ENCODE results near the gene CYP3A5.

CYP3A5 gene

DNA sequence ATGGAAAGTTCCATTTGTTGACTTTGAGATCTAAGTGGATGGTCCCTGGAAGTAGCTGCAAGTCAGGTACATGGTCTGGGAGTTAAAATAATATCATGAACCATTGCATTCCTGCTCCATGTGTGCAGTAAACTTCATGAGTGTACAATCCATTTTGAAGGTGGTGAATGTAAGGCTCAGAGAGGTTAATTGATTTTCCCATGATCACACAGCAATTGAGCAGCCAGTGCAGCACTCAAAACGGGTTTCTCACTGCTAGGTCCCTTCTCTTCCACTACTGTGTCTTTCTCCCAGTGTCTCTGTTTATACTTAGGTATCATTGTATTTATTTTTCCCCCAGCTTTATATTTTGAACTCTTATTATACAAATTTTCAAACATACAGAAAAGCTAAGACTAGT lies 53.1 kb downstream of the CYP3A5 start:
- Histone ChIP-seq H4K8ac (ENCODE audit: low read depth, low read length) (no peak overlapping the region), H3K4ac (ENCODE audit: low read length) (no peak overlapping the region), H3K18ac (ENCODE audit: low read length) (no peak overlapping the region), H3K9ac (ENCODE audit: low read depth, low read length, poor library complexity) (no peak overlapping the region), H3K79me1 (ENCODE audit: low read depth, low read length) (peaks cover 2% of the 10 kb centered on the region), H2BK12ac (ENCODE audit: low read length) (no peak overlapping the region), H3K4me3 (ENCODE audit: low read length in 2 of 2) (no peak overlapping the region), H3K36me3 (replicated peaks in 1 of 2; ENCODE audit: control insufficient read depth in 2 of 2, insufficient read depth in 2 of 2, low read length in 2 of 2) (peaks cover 60 to 99% of the 10 kb centered on the region in 2 donors), H3K27ac (replicated peaks; ENCODE audit: low read length) (no peak overlapping the region), H2AK5ac (ENCODE audit: low read depth, low read length) (no peak overlapping the region), H3K27me3 (ENCODE audit: control insufficient read depth in 3 of 3, insufficient read depth in 3 of 3, low read depth in 1 of 3, low read length in 3 of 3) (no peaks in the 10 kb centered on the region), H2BK5ac (ENCODE audit: low read length) (no peak overlapping the region), H3K23ac (ENCODE audit: low read depth, low read length, poor library complexity) (no peak overlapping the region), H3K4me1 (ENCODE audit: control insufficient read depth in 2 of 2, insufficient read depth in 1 of 2, low read depth in 1 of 2, low read length in 2 of 2) (peaks cover 0 to 1% of the 10 kb centered on the region in 2 donors), H2BK120ac (ENCODE audit: low read depth, low read length) (no peak overlapping the region), H3K4me2 (ENCODE audit: insufficient read depth, low read length, poor library complexity, severe bottlenecking) (no peak overlapping the region), H3K14ac (ENCODE audit: low read length) (no peak overlapping the region), H4K91ac (ENCODE audit: low read depth, low read length, poor library complexity) (no peak overlapping the region), H2BK15ac (ENCODE audit: low read length) (no peak overlapping the region), H3K9me3 (replicated peaks in 1 of 2; ENCODE audit: control insufficient read depth in 2 of 2, insufficient read depth in 1 of 2, low read depth in 1 of 2, low read length in 2 of 2) (no peaks in the 10 kb centered on the region), H2AFZ (ENCODE audit: low read length) (no peak overlapping the region)
- no CpG with 5 or more reads among the region's 1 CpG for WGBS, 2 donors (ENCODE audit: extremely low coverage in 2 of 2, insufficient read length in 2 of 2, insufficient replicate concordance in 1 of 2)
- no peak for DNase-seq (ENCODE audit: low spot score)

DNA sequence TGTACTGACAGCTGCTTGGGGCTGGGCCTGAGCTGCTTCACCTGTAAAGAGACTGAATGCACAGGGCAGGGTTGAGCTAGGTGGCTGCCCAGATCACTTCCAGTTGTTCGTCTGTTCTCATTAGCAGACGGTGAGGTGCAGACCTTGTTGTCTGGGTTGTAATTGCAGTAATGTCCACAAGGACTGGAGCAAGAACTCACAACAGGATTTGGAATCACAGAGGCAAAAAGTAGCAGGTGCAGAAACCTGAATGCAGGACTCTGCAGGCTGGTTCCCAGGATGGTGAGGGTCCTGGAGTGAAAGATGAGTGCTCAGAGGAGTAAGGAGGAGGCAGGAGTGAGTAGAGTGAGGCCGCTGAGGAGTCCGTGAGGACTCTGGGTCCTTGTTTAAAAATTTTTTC lies 53.8 kb downstream of the CYP3A5 start:
- Histone ChIP-seq H4K91ac (ENCODE audit: low read depth, low read length, poor library complexity) (no peak overlapping the region), H3K4me2 (ENCODE audit: insufficient read depth, low read length, poor library complexity, severe bottlenecking) (no peak overlapping the region), H3K18ac (ENCODE audit: low read length) (no peak overlapping the region), H3K36me3 (replicated peaks in 1 of 2; ENCODE audit: control insufficient read depth in 2 of 2, insufficient read depth in 2 of 2, low read length in 2 of 2) (peaks cover 62 to 99% of the 10 kb centered on the region in 2 donors), H4K8ac (ENCODE audit: low read depth, low read length) (no peak overlapping the region), H2BK15ac (ENCODE audit: low read length) (no peak overlapping the region), H3K4me3 (ENCODE audit: low read length in 2 of 2) (no peak overlapping the region), H3K79me1 (ENCODE audit: low read depth, low read length) (peaks cover 2% of the 10 kb centered on the region), H2BK5ac (ENCODE audit: low read length) (no peak overlapping the region), H2AK5ac (ENCODE audit: low read depth, low read length) (no peak overlapping the region), H2BK120ac (ENCODE audit: low read depth, low read length) (no peak overlapping the region), H3K9ac (ENCODE audit: low read depth, low read length, poor library complexity) (no peak overlapping the region), H2AFZ (ENCODE audit: low read length) (no peak overlapping the region), H3K9me3 (replicated peaks in 1 of 2; ENCODE audit: control insufficient read depth in 2 of 2, insufficient read depth in 1 of 2, low read depth in 1 of 2, low read length in 2 of 2) (no peaks in the 10 kb centered on the region), H3K27ac (replicated peaks; ENCODE audit: low read length) (no peak overlapping the region), H3K23ac (ENCODE audit: low read depth, low read length, poor library complexity) (no peak overlapping the region), H3K14ac (ENCODE audit: low read length) (no peak overlapping the region), H3K4ac (ENCODE audit: low read length) (no peak overlapping the region), H2BK12ac (ENCODE audit: low read length) (no peak overlapping the region), H3K27me3 (ENCODE audit: control insufficient read depth in 3 of 3, insufficient read depth in 3 of 3, low read depth in 1 of 3, low read length in 3 of 3) (no peaks in the 10 kb centered on the region), H3K4me1 (ENCODE audit: control insufficient read depth in 2 of 2, insufficient read depth in 1 of 2, low read depth in 1 of 2, low read length in 2 of 2) (peaks cover 0 to under 1% of the 10 kb centered on the region in 2 donors)
- WGBS, 2 donors (ENCODE audit: extremely low coverage in 2 of 2, insufficient read length in 2 of 2, insufficient replicate concordance in 1 of 2), result no CpG with 5 or more reads among the region's 4 CpGs
- no peak for DNase-seq (ENCODE audit: low spot score)

DNA sequence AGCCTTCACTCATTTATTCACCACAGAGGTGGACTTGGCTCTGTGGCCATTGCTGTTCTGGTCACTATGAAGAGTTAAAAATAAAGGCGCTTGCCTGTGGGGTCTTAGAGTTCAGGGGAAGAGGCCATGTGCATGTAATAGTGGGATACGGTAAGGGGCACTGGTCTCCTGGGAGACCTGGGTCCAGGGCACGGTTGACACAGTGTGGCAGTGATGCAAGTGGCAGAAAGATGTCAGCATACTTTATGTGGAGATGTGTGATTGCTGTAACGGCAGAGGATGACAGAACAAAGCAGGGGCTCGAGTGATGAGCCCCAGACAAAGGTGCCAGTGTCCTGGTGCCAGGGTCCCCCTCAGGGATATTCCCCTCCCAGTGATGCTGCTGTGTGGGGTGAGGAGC lies 54.5 kb downstream of the CYP3A5 start:
- H2AFZ ChIP-seq (ENCODE audit: low read length), result no peak overlapping the region
- WGBS, 2 donors (ENCODE audit: extremely low coverage in 2 of 2, insufficient read length in 2 of 2, insufficient replicate concordance in 1 of 2), result no CpG with 5 or more reads among the region's 5 CpGs
- H3K27me3 ChIP-seq (ENCODE audit: control insufficient read depth in 3 of 3, insufficient read depth in 3 of 3, low read depth in 1 of 3, low read length in 3 of 3), result no peaks in the 10 kb centered on the region
- H2BK5ac ChIP-seq (ENCODE audit: low read length), result no peak overlapping the region
- H3K79me1 ChIP-seq (ENCODE audit: low read depth, low read length), result peaks cover 2% of the 10 kb centered on the region
- no peak overlapping the region for H2BK15ac ChIP-seq (ENCODE audit: low read length)
- H3K36me3 ChIP-seq (replicated peaks in 1 of 2; ENCODE audit: control insufficient read depth in 2 of 2, insufficient read depth in 2 of 2, low read length in 2 of 2), result peaks cover 59 to 99% of the 10 kb centered on the region in 2 donors
- no peak overlapping the region for H2BK120ac ChIP-seq (ENCODE audit: low read depth, low read length)
- H3K4me3 ChIP-seq (ENCODE audit: low read length in 2 of 2), result no peak overlapping the region
- no peak overlapping the region for H4K91ac ChIP-seq (ENCODE audit: low read depth, low read length, poor library complexity)
- H3K18ac ChIP-seq (ENCODE audit: low read length), result no peak overlapping the region
- H3K4ac ChIP-seq (ENCODE audit: low read length), result no peak overlapping the region
- H3K9me3 ChIP-seq (replicated peaks in 1 of 2; ENCODE audit: control insufficient read depth in 2 of 2, insufficient read depth in 1 of 2, low read depth in 1 of 2, low read length in 2 of 2), result no peaks in the 10 kb centered on the region
- no peak overlapping the region for H4K8ac ChIP-seq (ENCODE audit: low read depth, low read length)
- H3K9ac ChIP-seq (ENCODE audit: low read depth, low read length, poor library complexity), result no peak overlapping the region
- no peak overlapping the region for H3K4me2 ChIP-seq (ENCODE audit: insufficient read depth, low read length, poor library complexity, severe bottlenecking)
- no peak overlapping the region for H3K14ac ChIP-seq (ENCODE audit: low read length)
- H2AK5ac ChIP-seq (ENCODE audit: low read depth, low read length), result no peak overlapping the region
- no peaks in the 10 kb centered on the region for H3K4me1 ChIP-seq (ENCODE audit: control insufficient read depth in 2 of 2, insufficient read depth in 1 of 2, low read depth in 1 of 2, low read length in 2 of 2)
- H2BK12ac ChIP-seq (ENCODE audit: low read length), result no peak overlapping the region
- no peak for DNase-seq (ENCODE audit: low spot score)
- no peak overlapping the region for H3K23ac ChIP-seq (ENCODE audit: low read depth, low read length, poor library complexity)
- H3K27ac ChIP-seq (replicated peaks; ENCODE audit: low read length), result no peak overlapping the region

GRCh38 chr7:99624484-99624883 lies 55.3 kb downstream of the CYP3A5 start:
- no peak overlapping the region for H3K4me3 ChIP-seq (ENCODE audit: low read length in 2 of 2)
- H3K9me3 ChIP-seq (replicated peaks in 1 of 2; ENCODE audit: control insufficient read depth in 2 of 2, insufficient read depth in 1 of 2, low read depth in 1 of 2, low read length in 2 of 2), result no peaks in the 10 kb centered on the region
- no peak overlapping the region for H3K23ac ChIP-seq (ENCODE audit: low read depth, low read length, poor library complexity)
- H2BK12ac ChIP-seq (ENCODE audit: low read length), result no peak overlapping the region
- no peak overlapping the region for H3K4me2 ChIP-seq (ENCODE audit: insufficient read depth, low read length, poor library complexity, severe bottlenecking)
- no peak overlapping the region for H4K91ac ChIP-seq (ENCODE audit: low read depth, low read length, poor library complexity)
- H3K9ac ChIP-seq (ENCODE audit: low read depth, low read length, poor library complexity), result peak overlapping the region; percentile 39
- H2BK15ac ChIP-seq (ENCODE audit: low read length), result no peak overlapping the region
- WGBS, 2 donors (ENCODE audit: extremely low coverage in 2 of 2, insufficient read length in 2 of 2, insufficient replicate concordance in 1 of 2), result no CpG with 5 or more reads among the region's 16 CpGs
- DNase-seq (ENCODE audit: low spot score), result no peak
- H4K8ac ChIP-seq (ENCODE audit: low read depth, low read length), result no peak overlapping the region
- H2BK5ac ChIP-seq (ENCODE audit: low read length), result no peak overlapping the region
- H2BK120ac ChIP-seq (ENCODE audit: low read depth, low read length), result no peak overlapping the region
- H2AFZ ChIP-seq (ENCODE audit: low read length), result no peak overlapping the region
- no peaks in the 10 kb centered on the region for H3K4me1 ChIP-seq (ENCODE audit: control insufficient read depth in 2 of 2, insufficient read depth in 1 of 2, low read depth in 1 of 2, low read length in 2 of 2)
- no peak overlapping the region for H3K18ac ChIP-seq (ENCODE audit: low read length)
- H3K27me3 ChIP-seq (ENCODE audit: control insufficient read depth in 3 of 3, insufficient read depth in 3 of 3, low read depth in 1 of 3, low read length in 3 of 3), result no peaks in the 10 kb centered on the region
- no peak overlapping the region for H3K14ac ChIP-seq (ENCODE audit: low read length)
- no peak overlapping the region for H3K27ac ChIP-seq (replicated peaks; ENCODE audit: low read length)
- no peak overlapping the region for H3K4ac ChIP-seq (ENCODE audit: low read length)
- H3K79me1 ChIP-seq (ENCODE audit: low read depth, low read length), result peaks cover 2% of the 10 kb centered on the region
- no peak overlapping the region for H2AK5ac ChIP-seq (ENCODE audit: low read depth, low read length)
- H3K36me3 ChIP-seq (replicated peaks in 1 of 2; ENCODE audit: control insufficient read depth in 2 of 2, insufficient read depth in 2 of 2, low read length in 2 of 2), result peaks cover 59 to 99% of the 10 kb centered on the region in 2 donors

Measured in neuronal stem cell (in vitro differentiated cells).